Aorta (tissue), 5 donors: ENCODE results near the gene COLGALT1. TPM values are rescaled to one million over a fixed set of nuclear protein-coding genes. Genes with fewer than 3 reads are reported as not detected.
A peak's percentile ranks its signal among the peaks of the same experiment; 100 is the strongest.

Experiments used
- ATAC-seq: fragments of 200-7000 bp; cut with Tn5 transposase; one replicate; pipeline ENCODE4 v1.9.1; 2022; ENCODE audit warnings: moderate library complexity; ENCODE audit not compliant: low FRiP score
- DNase-seq, 2 donors: peaks; one replicate each; pipeline ENCODE4 v3.0.0-alpha.2; 2020
- H3K27ac ChIP-seq, 2 donors: one replicate each; pipeline ENCODE4 v1.5.1; 2013; ENCODE audit warnings: low read length in 2 of 2, mild to moderate bottlenecking in 2 of 2, moderate library complexity in 2 of 2, control low read depth in 1 of 2, inconsistent platforms in 1 of 2, low read depth in 1 of 2
- H3K27me3 ChIP-seq, 2 donors: one replicate each; pipeline ENCODE4 v1.6.1; 2013; ENCODE audit warnings: control low read depth in 1 of 2, low read length in 1 of 2, mild to moderate bottlenecking in 1 of 2, moderate library complexity in 1 of 2; ENCODE audit not compliant: insufficient read depth in 2 of 2, control insufficient read depth in 1 of 2
- H3K36me3 ChIP-seq, 2 donors: one replicate each; pipeline ENCODE4 v1.6.1; 2013; ENCODE audit warnings: control low read depth in 1 of 2, low read length in 1 of 2, mild to moderate bottlenecking in 1 of 2; ENCODE audit not compliant: insufficient read depth in 2 of 2, control insufficient read depth in 1 of 2
- H3K4me1 ChIP-seq, 2 donors: one replicate each; pipeline ENCODE4 v1.6.1; 2013; ENCODE audit warnings: low read length in 2 of 2, control low read depth in 1 of 2, mild to moderate bottlenecking in 1 of 2, moderate library complexity in 1 of 2; ENCODE audit not compliant: insufficient read depth in 2 of 2, control insufficient read depth in 1 of 2
- H3K4me3 ChIP-seq, 2 donors: one replicate each; pipeline ENCODE4 v1.5.1; 2013; ENCODE audit warnings: low read length in 2 of 2, control low read depth in 1 of 2, mild to moderate bottlenecking in 1 of 2
- H3K9me3 ChIP-seq: one replicate; pipeline ENCODE4 v1.6.1; 2013; ENCODE audit warnings: mild to moderate bottlenecking, low read length; ENCODE audit not compliant: control insufficient read depth
- WGBS, 2 donors: extraction: QIAGEN DNeasy Blood & Tissue Kit; methylation state at CpG; one replicate each; pipeline ENCODE4 v1.1.7; 2013; 5-methylcytosine and 5-hydroxymethylcytosine counted together
- intact Hi-C, 2 donors: fragments of 100-400 bp; cut with DNase I; formaldehyde crosslinking; loops; one replicate each; pipeline versions ENCODE4 v1.14.2 to v1.15.0; 2022
- polyA plus RNA-seq, 2 donors: library from polyadenylated mRNA; stranded (reverse); fragments of 200-250 nt; gene quantifications; one replicate each; pipeline ENCODE4 v1.2.3, GENCODE V29; 2013
- total RNA-seq, 2 donors: library from RNA; stranded (reverse); fragmentation: NEBNext Ultra II Directional; extraction: Animal tissue kit (Norgen Biotek cat#: 25700); gene quantifications; one replicate each; pipeline ENCODE4 v1.2.1, GENCODE V29; 2021
- donor health status: healthy with polysubstance abuse.
- donor health status: Bipolar disorder and iron deficiency.
- donor health status: DM: no; HTN: no; CAD: no.
- donor health status: DM: no; HTN: no; CAD: no.
- donor health status: DM: yes; HTN: yes; CAD: no.

Gene COLGALT1
- total and polyA plus RNA-seq, 4 donors = 26.3 to 91.2 (median 56.3) TPM

GRCh38 chr19:17604372-17605025 lies 49.0 kb downstream of the COLGALT1 start:
- WGBS, 2 donors = 54 to 68% methylated on average over 8 of the region's 8 CpGs
- ATAC-seq (no peak), DNase-seq (no peak)
- no peak overlapping the region for H3K4me3 ChIP-seq
- H3K9me3 ChIP-seq = no peaks in the 10 kb centered on the region
- H3K4me1 ChIP-seq = no peaks in the 10 kb centered on the region
- intact Hi-C loops = loop anchor here (5.0 kb wide), 1 partner anchor 163 kb away; no protein-coding TSS in a partner anchor
- no peak overlapping the region for H3K27ac ChIP-seq
- no peaks in the 10 kb centered on the region for H3K27me3 ChIP-seq
- H3K36me3 ChIP-seq = no peaks in the 10 kb centered on the region

GRCh38 chr19:17605117-17605516 lies 49.7 kb downstream of the COLGALT1 start:
- Histone ChIP-seq H3K27me3 (no peaks in the 10 kb centered on the region), H3K4me1 (no peaks in the 10 kb centered on the region), H3K4me3 (no peak overlapping the region), H3K27ac (no peak overlapping the region), H3K9me3 (no peaks in the 10 kb centered on the region), H3K36me3 (no peaks in the 10 kb centered on the region)
- DNase-seq (no peak), ATAC-seq (no peak)
- intact Hi-C loops = loop anchor here (5.0 kb wide), 1 partner anchor 162 kb away; no protein-coding TSS in a partner anchor
- WGBS, 2 donors = 87 to 91% methylated on average over 8 of the region's 8 CpGs

GRCh38 chr19:17605761-17606589 lies 50.5 kb downstream of the COLGALT1 start:
- Histone ChIP-seq H3K4me3 (no peak overlapping the region), H3K27ac (no peak overlapping the region), H3K4me1 (no peaks in the 10 kb centered on the region), H3K27me3 (no peaks in the 10 kb centered on the region), H3K36me3 (no peaks in the 10 kb centered on the region), H3K9me3 (no peaks in the 10 kb centered on the region)
- intact Hi-C loops = loop anchor here (5.0 kb wide), 1 partner anchor 161 kb away; no protein-coding TSS in a partner anchor
- ATAC-seq (peak; percentile 79), DNase-seq (peak; percentile 87 to 90)
- WGBS, 2 donors = 2% methylated on average over 63 to 85 of the region's 85 CpGs

GRCh38 chr19:17606590-17607185 lies 51.2 kb downstream of the COLGALT1 start:
- Histone ChIP-seq H3K9me3 (no peaks in the 10 kb centered on the region), H3K27ac (no peak overlapping the region), H3K27me3 (no peaks in the 10 kb centered on the region), H3K4me3 (no peak overlapping the region), H3K36me3 (no peaks in the 10 kb centered on the region), H3K4me1 (no peaks in the 10 kb centered on the region)
- 16 to 17% methylated on average over 18 of the region's 18 CpGs for WGBS, 2 donors
- intact Hi-C loops = loop anchor here (5.0 kb wide), 1 partner anchor 161 kb away; no protein-coding TSS in a partner anchor
- ATAC-seq = no peak
- DNase-seq = no peak

- Histone ChIP-seq H3K4me3 (no peak overlapping the region), H3K4me1 (no peaks in the 10 kb centered on the region), H3K9me3 (no peaks in the 10 kb centered on the region), H3K27ac (no peak overlapping the region), H3K27me3 (no peaks in the 10 kb centered on the region), H3K36me3 (no peaks in the 10 kb centered on the region)
- intact Hi-C loops = loop anchor here (5.0 kb wide), 1 partner anchor 159 kb away; no protein-coding TSS in a partner anchor
- ATAC-seq = no peak
- no peak for DNase-seq
- 94% methylated on average over 9 of the region's 9 CpGs for WGBS, 2 donors
These were observed 52.5 kb downstream of the COLGALT1 start for GRCh38 chr19:17607936-17608335.

- ATAC-seq (no peak), DNase-seq (no peak)
- Histone ChIP-seq H3K36me3 (no peaks in the 10 kb centered on the region), H3K9me3 (no peaks in the 10 kb centered on the region), H3K4me3 (no peak overlapping the region), H3K27me3 (no peaks in the 10 kb centered on the region), H3K4me1 (no peaks in the 10 kb centered on the region), H3K27ac (no peak overlapping the region)
- intact Hi-C loops = no loop called here
- 58 to 61% methylated on average over 7 of the region's 7 CpGs for WGBS, 2 donors
These were observed 54.9 kb downstream of the COLGALT1 start for GRCh38 chr19:17610384-17610783.

GRCh38 chr19:17611462-17612244 lies 56.2 kb downstream of the COLGALT1 start:
- WGBS, 2 donors = 74 to 75% methylated on average over 7 of the region's 7 CpGs
- H3K36me3 ChIP-seq = no peaks in the 10 kb centered on the region
- no peaks in the 10 kb centered on the region for H3K9me3 ChIP-seq
- no peak overlapping the region for H3K27ac ChIP-seq
- ATAC-seq = no peak
- no peak for DNase-seq
- no peaks in the 10 kb centered on the region for H3K4me1 ChIP-seq
- no peaks in the 10 kb centered on the region for H3K27me3 ChIP-seq
- H3K4me3 ChIP-seq = no peak overlapping the region
- intact Hi-C loops = no loop called here

- Histone ChIP-seq H3K4me1 (no peaks in the 10 kb centered on the region), H3K27ac (no peak overlapping the region), H3K4me3 (no peak overlapping the region), H3K36me3 (no peaks in the 10 kb centered on the region), H3K27me3 (no peaks in the 10 kb centered on the region), H3K9me3 (no peaks in the 10 kb centered on the region)
- WGBS, 2 donors = 76 to 81% methylated on average over 12 of the region's 12 CpGs
- intact Hi-C loops = no loop called here
- no peak for ATAC-seq
- no peak for DNase-seq
These were observed 59.0 kb downstream of the COLGALT1 start for GRCh38 chr19:17614476-17614875.
